Skeletal muscle tissue (tissue), 4 donors: ENCODE measurements around the gene CRHR1. TPM values are rescaled to one million over a fixed set of nuclear protein-coding genes. Genes with fewer than 3 reads are reported as not detected.

Source experiments
- H3K27ac ChIP-seq: one replicate; pipeline ENCODE4 v1.7.0; 2013; ENCODE audit warnings: mild to moderate bottlenecking, low read depth, low read length, inconsistent platforms
- H3K27me3 ChIP-seq, 3 donors: one replicate each; pipeline ENCODE4 v1.7.0; 2013; ENCODE audit warnings: low read length in 3 of 3; ENCODE audit not compliant: control insufficient read depth in 3 of 3, insufficient read depth in 3 of 3
- H3K36me3 ChIP-seq, 3 donors: one replicate each; pipeline ENCODE4 v1.7.0; 2013; ENCODE audit warnings: low read length in 3 of 3; ENCODE audit not compliant: control insufficient read depth in 3 of 3, insufficient read depth in 3 of 3
- H3K4me1 ChIP-seq, 3 donors: one replicate each; pipeline ENCODE4 v1.7.0; 2013; ENCODE audit warnings: low read length in 3 of 3, mild to moderate bottlenecking in 3 of 3; ENCODE audit not compliant: control insufficient read depth in 3 of 3, insufficient read depth in 3 of 3
- H3K4me3 ChIP-seq, 3 donors: one replicate each; pipeline ENCODE4 v1.7.0; 2013; ENCODE audit warnings: low read length in 3 of 3
- H3K9ac ChIP-seq, 3 donors: one replicate each; pipeline ENCODE4 v1.7.0; 2013; ENCODE audit warnings: low read length in 3 of 3, mild to moderate bottlenecking in 3 of 3, moderate library complexity in 2 of 3, low read depth in 1 of 3
- H3K9me3 ChIP-seq, 3 donors: one replicate each; pipeline ENCODE4 v1.7.0; 2013; ENCODE audit warnings: low read length in 3 of 3; ENCODE audit not compliant: control insufficient read depth in 3 of 3
- total RNA-seq: library from RNA; depleted of rRNA; stranded (reverse); fragments of >200 nt; gene quantifications from one replicate; pipeline ENCODE4 v1.2.3, GENCODE V29; 2014
- donor health status: Osteomylitis.

Gene CRHR1
- total RNA-seq, 1 donor from 2014 or later = 0.52 TPM

DNA sequence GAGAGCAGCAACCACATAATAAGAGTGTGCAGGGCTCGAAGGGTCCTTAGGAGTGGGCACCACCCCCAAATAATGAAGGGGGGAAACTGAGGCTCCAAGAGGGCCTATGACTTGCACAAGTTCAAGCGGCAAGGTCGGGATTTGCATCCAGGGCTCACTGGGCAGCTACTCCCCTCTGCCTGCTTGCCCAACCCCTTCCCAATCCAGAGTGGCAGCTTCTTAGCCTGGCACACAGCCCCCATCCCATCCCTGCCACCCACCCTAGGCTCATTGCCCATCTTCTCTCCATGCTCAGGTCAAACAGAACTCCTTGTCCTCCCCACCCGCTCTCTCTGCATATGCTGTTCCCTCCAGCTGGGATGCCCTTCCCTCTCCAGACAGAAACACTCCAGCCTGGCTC is 63.0 kb downstream of the CRHR1 start:
- H3K9ac ChIP-seq = no peak overlapping the region
- no peaks in the 10 kb centered on the region for H3K9me3 ChIP-seq
- no peak overlapping the region for H3K4me3 ChIP-seq
- H3K4me1 ChIP-seq = peaks cover 10 to 15% (median 10%) of the 10 kb centered on the region in 3 donors
- H3K27me3 ChIP-seq = peaks cover 0 to 20% (median 6%) of the 10 kb centered on the region in 3 donors
- H3K36me3 ChIP-seq = no peaks in the 10 kb centered on the region
- no peak overlapping the region for H3K27ac ChIP-seq

DNA sequence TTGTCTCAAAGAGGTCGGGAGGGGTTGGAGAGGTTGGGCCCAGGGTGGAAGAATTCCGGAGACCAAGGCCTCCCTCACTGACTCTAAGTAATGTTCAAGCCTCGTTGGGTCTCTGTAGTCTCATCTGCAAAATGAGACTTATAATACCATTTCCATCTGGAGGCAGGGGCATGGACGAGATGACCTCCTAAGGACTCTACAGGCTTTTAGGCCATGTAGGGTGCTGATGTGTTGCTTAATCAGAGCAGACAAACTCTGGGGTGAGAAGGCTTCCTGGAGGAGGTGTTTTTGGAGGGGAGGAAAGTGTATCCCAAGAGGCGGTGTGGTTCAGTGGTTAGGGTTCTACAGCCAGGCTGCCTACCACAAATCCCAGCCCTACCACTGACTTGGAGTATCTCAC is 63.6 kb downstream of the CRHR1 start:
- peaks cover 10 to 15% (median 10%) of the 10 kb centered on the region in 3 donors for H3K4me1 ChIP-seq
- no peak overlapping the region for H3K4me3 ChIP-seq
- H3K9me3 ChIP-seq = no peaks in the 10 kb centered on the region
- peaks cover 0 to 22% (median 9%) of the 10 kb centered on the region in 3 donors for H3K27me3 ChIP-seq
- H3K27ac ChIP-seq = no peak overlapping the region
- H3K36me3 ChIP-seq = no peaks in the 10 kb centered on the region
- H3K9ac ChIP-seq = no peak overlapping the region

DNA sequence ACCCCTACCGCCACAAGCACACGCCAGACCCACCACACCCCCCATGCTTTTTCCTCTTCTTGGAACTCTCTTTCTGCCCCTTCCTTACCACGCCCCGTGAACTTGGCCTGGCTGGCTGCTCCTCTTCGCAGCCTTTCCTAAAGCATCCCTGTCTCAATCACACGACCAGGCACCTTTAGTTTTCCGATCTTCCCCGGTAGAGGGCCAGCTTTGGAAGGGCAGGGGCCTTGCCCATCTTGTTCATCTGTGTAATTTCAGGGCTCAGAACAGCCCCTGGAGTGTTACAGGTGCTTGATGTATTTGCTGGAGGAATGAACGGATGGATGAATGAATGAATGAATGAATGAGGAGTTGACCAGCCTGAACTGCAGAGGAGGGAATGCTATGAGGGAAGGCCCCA is 64.3 kb downstream of the CRHR1 start:
- H3K27me3 ChIP-seq = peaks cover 0 to 22% (median 9%) of the 10 kb centered on the region in 3 donors
- peaks cover 10 to 15% (median 10%) of the 10 kb centered on the region in 3 donors for H3K4me1 ChIP-seq
- H3K4me3 ChIP-seq = no peak overlapping the region
- no peaks in the 10 kb centered on the region for H3K36me3 ChIP-seq
- no peak overlapping the region for H3K27ac ChIP-seq
- no peaks in the 10 kb centered on the region for H3K9me3 ChIP-seq
- H3K9ac ChIP-seq = peak overlapping the region in 1 of 3 donors; percentile 50

DNA sequence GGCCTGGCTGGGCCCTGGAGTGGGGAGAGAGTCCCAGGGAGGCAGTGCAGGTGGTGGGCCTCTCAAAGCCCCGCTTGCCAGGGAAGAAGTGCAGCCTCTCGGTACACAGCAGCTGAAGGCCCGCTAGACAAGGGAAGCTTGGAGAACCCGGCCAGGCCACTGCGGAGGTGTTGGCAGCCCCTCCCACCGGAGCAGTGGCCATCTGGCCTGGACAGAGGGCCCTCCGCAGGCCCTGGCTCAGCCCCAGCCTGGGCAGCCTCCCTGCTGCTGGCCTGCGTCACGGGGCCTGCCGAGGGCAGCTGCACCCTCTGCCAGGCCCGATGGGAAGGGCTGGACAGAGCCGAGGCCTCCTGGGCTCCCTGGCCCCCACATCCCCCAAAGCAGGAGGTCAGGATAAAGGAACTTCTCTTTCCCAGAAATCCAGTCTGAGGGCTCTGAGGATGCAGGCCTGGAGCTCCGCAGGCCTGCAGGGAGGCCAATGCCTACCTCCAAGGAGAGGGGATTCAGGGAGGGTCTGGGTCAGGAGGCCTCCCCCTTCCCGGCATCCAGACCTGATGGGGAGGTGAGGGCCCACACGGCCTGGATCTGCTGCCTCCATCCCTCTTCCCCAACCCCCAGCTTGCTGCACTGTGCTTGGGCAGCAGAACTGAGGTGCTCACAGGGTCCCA is 64.9 kb downstream of the CRHR1 start:
- H3K9ac ChIP-seq = peak overlapping the region in 2 of 3 donors; percentile 50 to 51
- no peak overlapping the region for H3K4me3 ChIP-seq
- no peaks in the 10 kb centered on the region for H3K9me3 ChIP-seq
- H3K27ac ChIP-seq = no peak overlapping the region
- peaks cover 0 to 24% (median 6%) of the 10 kb centered on the region in 3 donors for H3K27me3 ChIP-seq
- H3K36me3 ChIP-seq = no peaks in the 10 kb centered on the region
- H3K4me1 ChIP-seq = peaks cover 10 to 15% (median 10%) of the 10 kb centered on the region in 3 donors

DNA sequence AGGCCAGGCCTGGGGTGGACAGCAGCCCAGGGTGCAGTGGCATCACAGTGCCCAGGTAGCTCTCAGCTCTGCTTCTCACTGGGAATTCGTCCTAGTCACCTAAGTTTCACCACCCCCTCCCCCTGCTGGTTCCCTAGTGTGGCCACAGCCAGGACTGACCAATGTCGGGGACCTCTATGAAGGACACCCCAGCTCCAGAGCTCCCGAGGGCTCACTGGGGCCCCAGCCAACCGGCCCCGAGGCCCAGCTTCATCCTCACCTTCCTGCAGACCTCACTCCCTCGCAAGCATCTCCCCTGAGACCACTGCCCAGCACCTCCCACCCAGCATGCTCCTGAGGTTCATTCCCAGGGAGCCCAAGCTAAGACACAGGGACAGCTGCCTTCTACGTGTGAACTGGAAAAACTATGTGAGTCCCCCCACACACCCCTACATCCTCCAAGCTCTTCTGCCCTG is 65.4 kb downstream of the CRHR1 start:
- H3K36me3 ChIP-seq = no peaks in the 10 kb centered on the region

DNA sequence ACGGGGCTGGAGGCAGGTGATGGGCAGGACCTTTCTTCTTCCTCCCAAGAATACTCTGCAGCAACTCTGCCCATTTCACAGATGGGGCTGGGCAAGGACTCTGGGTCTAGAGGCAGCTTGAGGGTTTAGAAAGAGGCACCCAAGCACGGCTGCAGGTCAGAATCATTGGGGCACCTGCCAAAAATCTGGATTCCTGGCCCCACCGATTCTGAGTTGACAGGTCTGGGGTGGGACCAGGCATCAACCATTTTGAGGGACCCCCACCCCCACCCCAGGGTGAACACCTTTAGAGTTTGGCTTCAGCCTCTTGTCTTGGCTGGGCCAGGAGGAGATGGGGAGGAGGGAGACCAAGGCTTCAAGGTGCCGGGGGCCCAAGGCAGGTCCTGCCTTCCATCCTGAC is 65.9 kb downstream of the CRHR1 start:
- no peak overlapping the region for H3K4me3 ChIP-seq
- H3K4me1 ChIP-seq = peaks cover 10 to 15% (median 10%) of the 10 kb centered on the region in 3 donors
- no peak overlapping the region for H3K9ac ChIP-seq
- H3K27me3 ChIP-seq = peaks cover 0 to 18% (median 6%) of the 10 kb centered on the region in 3 donors
- no peaks in the 10 kb centered on the region for H3K9me3 ChIP-seq
- no peak overlapping the region for H3K27ac ChIP-seq
- H3K36me3 ChIP-seq = no peaks in the 10 kb centered on the region

More for the DNA sequence above, 65.4 kb downstream of the CRHR1 start:
- no peak overlapping the region for H3K27ac ChIP-seq
- peaks cover 0 to 22% (median 6%) of the 10 kb centered on the region in 3 donors for H3K27me3 ChIP-seq
- peaks cover 10 to 15% (median 10%) of the 10 kb centered on the region in 3 donors for H3K4me1 ChIP-seq
- H3K4me3 ChIP-seq = no peak overlapping the region
- H3K9ac ChIP-seq = peak overlapping the region in 1 of 3 donors; percentile 40
- H3K9me3 ChIP-seq = no peaks in the 10 kb centered on the region

DNA sequence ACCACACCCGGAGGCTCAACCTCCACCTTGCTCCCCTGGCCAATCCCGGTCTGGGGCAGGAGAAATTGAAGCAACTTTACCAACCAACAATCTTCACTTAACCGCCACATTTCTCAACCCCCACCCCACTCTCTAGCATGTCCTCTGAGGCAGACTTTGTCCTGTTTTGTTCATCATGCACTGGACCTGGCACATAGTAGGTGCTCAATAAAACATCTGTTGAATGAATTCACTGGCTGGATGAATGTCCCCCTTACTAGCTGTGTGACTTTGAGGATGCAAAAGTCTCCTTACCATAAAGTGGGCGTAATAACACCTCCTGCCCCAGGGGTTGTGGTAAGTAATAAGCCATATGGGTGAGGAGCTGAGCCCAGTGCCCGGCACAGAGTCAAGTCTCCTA is 66.3 kb downstream of the CRHR1 start:
- H3K4me1 ChIP-seq = peaks cover 10 to 15% (median 10%) of the 10 kb centered on the region in 3 donors
- peaks cover 0 to 13% (median 6%) of the 10 kb centered on the region in 3 donors for H3K27me3 ChIP-seq
- H3K9me3 ChIP-seq = no peaks in the 10 kb centered on the region
- no peak overlapping the region for H3K27ac ChIP-seq
- no peaks in the 10 kb centered on the region for H3K36me3 ChIP-seq
- H3K9ac ChIP-seq = no peak overlapping the region
- no peak overlapping the region for H3K4me3 ChIP-seq

DNA sequence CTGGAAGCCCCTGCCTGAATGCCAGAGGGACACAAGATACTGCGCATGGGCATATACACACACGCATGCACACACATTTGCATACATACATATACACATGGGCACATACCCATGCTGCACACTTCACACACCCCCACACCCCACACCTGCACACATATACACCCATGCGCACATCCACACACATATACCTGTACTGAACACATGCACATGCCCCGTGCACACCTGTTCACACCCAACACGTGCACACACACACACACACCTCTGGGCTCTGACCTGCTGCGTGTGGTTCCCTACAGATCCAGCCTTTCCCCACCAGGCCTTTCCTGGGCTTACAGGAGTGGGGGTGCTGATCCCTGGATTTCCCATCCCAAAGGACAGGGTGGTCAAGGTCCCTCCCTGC is 66.9 kb downstream of the CRHR1 start:
- H3K4me1 ChIP-seq = peaks cover 10 to 15% (median 10%) of the 10 kb centered on the region in 3 donors
- H3K9me3 ChIP-seq = no peaks in the 10 kb centered on the region
- no peak overlapping the region for H3K9ac ChIP-seq
- H3K27me3 ChIP-seq = peaks cover 0 to 13% (median 6%) of the 10 kb centered on the region in 3 donors
- no peaks in the 10 kb centered on the region for H3K36me3 ChIP-seq
- no peak overlapping the region for H3K4me3 ChIP-seq
- H3K27ac ChIP-seq = no peak overlapping the region

DNA sequence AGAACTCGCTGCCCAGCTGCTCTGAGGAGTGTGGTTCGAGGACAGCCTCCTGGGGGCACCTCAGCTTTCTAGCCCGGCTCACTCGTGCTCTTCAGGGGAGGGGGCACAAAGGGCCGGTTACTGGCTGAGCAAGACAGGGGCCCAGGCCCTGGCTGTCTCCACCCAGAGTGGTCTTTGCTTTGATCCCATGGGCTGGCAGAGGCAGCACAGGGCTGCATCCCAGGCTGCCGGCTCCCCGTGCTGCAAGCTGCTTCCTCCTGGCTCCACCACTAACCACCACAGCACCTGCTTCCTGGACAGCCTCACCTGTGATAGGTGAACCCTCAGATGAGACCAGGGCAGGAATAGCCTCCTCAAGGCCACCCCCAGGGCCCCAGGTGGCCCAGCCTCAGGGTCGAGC is 67.3 kb downstream of the CRHR1 start:
- Histone ChIP-seq H3K36me3 (no peaks in the 10 kb centered on the region), H3K27ac (no peak overlapping the region), H3K4me1 (peaks cover 10 to 15% (median 10%) of the 10 kb centered on the region in 3 donors), H3K9ac (no peak overlapping the region), H3K4me3 (no peak overlapping the region), H3K9me3 (no peaks in the 10 kb centered on the region), H3K27me3 (peaks cover 0 to 13% (median 6%) of the 10 kb centered on the region in 3 donors)

DNA sequence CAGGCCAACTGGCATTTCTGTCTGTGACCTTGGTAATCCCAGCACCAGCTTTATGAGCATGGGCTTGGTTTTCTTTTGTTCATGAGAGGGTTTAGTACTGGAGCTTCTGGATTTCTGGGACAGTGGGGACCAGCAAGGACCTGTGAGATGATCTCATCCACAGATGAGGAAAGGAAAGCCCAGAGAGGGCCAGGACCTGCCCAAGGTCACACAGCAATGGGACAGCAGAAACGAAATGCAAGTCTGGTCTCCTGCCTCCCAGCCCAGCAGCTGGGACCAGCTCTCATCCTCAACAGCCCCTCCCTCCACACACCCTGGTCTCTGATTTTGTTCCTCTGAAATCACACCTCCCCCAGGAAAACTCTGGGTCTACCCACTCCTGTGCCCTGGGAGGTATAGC is 67.8 kb downstream of the CRHR1 start:
- Histone ChIP-seq H3K4me1 (peaks cover 10 to 15% (median 10%) of the 10 kb centered on the region in 3 donors), H3K9ac (no peak overlapping the region), H3K9me3 (no peaks in the 10 kb centered on the region), H3K27me3 (peaks cover 0 to 13% (median 6%) of the 10 kb centered on the region in 3 donors), H3K27ac (no peak overlapping the region), H3K36me3 (no peaks in the 10 kb centered on the region), H3K4me3 (no peak overlapping the region)
